ENCODE data around the gene HSPA1L. TPM values are rescaled to one million over a fixed set of nuclear protein-coding genes. Genes with fewer than 3 reads are reported as not detected.
"Not testable (repeated sequence)": the region's sequence is repeated elsewhere in the genome, so short reads cannot be mapped to it uniquely, and the experiment has no call there.

The HSPA1L gene
- total RNA-seq, result 0.46 and 1.1 TPM in 2 replicates

DNA sequence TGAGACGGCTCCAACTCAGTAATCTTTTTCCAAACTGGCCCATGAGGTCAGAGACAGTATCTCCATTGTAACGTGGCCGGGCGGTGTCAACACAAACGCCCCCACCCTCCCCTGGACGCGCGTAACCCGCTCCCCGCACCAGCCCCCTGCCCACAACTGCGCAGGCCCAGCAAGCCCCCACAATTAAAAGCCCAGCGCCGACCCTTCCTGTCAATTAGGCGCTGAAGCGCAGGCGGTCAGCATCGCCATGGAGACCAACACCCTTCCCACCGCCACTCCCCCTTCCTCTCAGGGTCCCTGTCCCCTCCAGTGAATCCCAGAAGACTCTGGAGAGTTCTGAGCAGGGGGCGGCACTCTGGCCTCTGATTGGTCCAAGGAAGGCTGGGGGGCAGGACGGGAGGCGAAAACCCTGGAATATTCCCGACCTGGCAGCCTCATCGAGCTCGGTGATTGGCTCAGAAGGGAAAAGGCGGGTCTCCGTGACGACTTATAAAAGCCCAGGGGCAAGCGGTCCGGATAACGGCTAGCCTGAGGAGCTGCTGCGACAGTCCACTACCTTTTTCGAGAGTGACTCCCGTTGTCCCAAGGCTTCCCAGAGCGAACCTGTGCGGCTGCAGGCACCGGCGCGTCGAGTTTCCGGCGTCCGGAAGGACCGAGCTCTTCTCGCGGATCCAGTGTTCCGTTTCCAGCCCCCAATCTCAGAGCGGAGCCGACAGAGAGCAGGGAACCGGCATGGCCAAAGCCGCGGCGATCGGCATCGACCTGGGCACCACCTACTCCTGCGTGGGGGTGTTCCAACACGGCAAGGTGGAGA lies at the start of gene HSPA1L, which contains the start of gene HSPA1A:
TSS of gene HSPA1L (minus strand) at position 259 of the 814 bp plus-strand sequence. CDS start 3,311 bp downstream, outside the sequence.
TSS of gene HSPA1A (plus strand) at position 519 of the 814 bp plus-strand sequence. CDS start at position 733, 214 bp downstream.
- no peaks in the 10 kb centered on the region for H3K27me3 ChIP-seq (ENCODE audit: control insufficient read depth, insufficient read depth, low read length)
- no peak for DNase-seq (ENCODE audit: low read depth)
- H3K4me3 ChIP-seq (ENCODE audit: low read depth, low read length), result peak within 1 kb of the TSS; percentile 48
- H3K36me3 ChIP-seq (ENCODE audit: control insufficient read depth, insufficient read depth, low read length), result no peaks in the 10 kb centered on the region
- TF ChIP-seq, protein P1, sequence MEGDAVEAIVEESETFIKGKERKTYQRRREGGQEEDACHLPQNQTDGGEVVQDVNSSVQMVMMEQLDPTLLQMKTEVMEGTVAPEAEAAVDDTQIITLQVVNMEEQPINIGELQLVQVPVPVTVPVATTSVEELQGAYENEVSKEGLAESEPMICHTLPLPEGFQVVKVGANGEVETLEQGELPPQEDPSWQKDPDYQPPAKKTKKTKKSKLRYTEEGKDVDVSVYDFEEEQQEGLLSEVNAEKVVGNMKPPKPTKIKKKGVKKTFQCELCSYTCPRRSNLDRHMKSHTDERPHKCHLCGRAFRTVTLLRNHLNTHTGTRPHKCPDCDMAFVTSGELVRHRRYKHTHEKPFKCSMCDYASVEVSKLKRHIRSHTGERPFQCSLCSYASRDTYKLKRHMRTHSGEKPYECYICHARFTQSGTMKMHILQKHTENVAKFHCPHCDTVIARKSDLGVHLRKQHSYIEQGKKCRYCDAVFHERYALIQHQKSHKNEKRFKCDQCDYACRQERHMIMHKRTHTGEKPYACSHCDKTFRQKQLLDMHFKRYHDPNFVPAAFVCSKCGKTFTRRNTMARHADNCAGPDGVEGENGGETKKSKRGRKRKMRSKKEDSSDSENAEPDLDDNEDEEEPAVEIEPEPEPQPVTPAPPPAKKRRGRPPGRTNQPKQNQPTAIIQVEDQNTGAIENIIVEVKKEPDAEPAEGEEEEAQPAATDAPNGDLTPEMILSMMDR (IDR thresholded peaks at IDR 0.05; ENCODE audit: insufficient read depth, low read length, poor library complexity, severe bottlenecking), result no peak

DNA sequence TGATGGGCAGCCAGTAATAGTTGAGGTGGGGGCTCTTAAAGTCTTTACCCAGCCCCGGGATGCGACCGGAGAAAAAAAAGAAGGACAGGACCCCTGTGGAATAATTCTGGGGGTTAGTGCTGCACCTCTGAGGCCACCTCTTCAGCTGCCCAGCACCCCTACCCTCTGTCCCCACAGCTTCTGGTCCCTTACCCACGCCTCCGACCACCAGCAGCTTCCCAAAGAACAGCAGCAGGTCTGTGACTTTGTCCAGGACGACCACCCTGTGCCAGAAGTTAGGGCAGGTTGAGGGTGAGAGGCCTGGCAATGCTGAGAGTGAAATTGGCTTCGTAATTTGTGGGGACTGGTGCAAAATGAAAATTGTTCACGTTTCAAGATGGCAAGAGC lies 49.7 kb upstream of the HSPA1L start:
- Histone ChIP-seq H3K27me3 (ENCODE audit: control insufficient read depth, insufficient read depth, low read length) (no peaks in the 10 kb centered on the region), H3K36me3 (ENCODE audit: control insufficient read depth, insufficient read depth, low read length) (no peaks in the 10 kb centered on the region), H3K4me3 (ENCODE audit: low read depth, low read length) (no peak overlapping the region)
- TF ChIP-seq, protein P1 (IDR thresholded peaks at IDR 0.05; ENCODE audit: insufficient read depth, low read length, poor library complexity, severe bottlenecking), result no peak
- DNase-seq (ENCODE audit: low read depth), result no peak

DNA sequence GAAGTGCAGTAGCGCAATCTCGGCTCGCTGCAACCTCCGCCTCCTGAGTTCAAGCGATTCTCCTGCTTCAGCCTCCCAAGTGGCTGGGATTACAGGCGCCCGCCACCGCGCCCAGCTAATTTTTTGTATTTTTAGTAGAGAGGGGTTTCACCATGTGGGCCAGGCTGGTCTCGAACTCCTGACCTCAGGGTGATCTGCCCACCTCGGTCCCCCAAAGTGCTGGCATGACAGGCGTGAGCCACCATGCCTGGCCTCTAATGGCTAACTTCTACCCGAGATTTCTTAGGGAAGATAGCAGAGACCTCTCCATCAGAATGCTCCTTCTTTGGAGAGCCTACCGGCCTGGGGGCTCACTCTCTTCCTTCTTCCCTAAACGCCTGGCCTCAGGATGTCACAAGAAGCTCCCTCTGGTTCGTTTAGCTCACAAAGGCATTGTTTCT lies 49.1 kb upstream of the HSPA1L start:
- H3K27me3 ChIP-seq (ENCODE audit: control insufficient read depth, insufficient read depth, low read length); DNase-seq (ENCODE audit: low read depth); H3K36me3 ChIP-seq (ENCODE audit: control insufficient read depth, insufficient read depth, low read length): not testable (repeated sequence)
- H3K4me3 ChIP-seq (ENCODE audit: low read depth, low read length), result peak overlapping the region; percentile 72

DNA sequence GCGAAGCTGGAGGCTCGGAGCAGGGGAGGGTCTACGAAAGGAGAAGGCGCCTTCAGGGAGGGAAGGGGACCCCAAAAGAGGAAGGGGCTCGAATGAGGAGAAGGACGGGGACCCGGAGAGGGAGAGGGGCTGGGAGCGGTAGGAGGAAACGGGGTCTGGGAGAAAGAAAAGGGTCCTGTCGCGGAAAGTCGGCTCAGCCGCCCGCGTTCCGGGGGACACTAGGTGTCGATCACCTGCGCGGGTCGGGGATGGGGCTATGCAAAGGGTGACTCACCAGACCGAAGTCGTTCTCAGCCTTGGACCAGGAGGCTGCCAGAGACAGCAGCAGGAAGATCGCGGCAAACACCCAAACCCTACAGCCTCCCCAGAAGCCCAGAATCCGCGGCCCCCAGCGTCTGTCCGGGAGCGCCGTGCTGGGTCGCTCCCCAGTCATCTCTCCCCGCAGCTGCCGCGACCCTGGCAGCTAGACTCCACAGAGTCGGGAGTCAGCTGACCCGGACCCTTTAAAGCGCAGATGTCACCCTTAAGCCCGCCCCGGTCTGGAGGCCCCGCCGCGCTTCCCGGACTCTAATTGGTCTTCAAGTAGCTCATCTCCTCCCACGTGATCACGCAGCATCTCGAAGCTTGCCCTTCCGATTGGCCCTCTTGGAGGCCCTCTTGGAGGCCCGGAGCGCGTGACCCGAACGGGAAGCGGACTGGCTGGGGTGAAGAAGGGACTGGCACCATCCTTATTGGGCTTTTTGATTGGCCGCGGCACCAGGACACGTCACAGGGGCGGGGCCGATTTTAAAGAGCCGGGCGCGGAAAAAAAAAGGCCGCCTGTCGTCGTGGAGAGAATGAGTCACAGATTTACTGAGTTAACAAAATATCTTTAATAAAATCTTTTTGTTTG lies 47.5 kb upstream of the HSPA1L start, which contains the start of gene NEU1:
TSS of gene NEU1 (minus strand) at position 478 of the 892 bp plus-strand sequence. CDS start at position 433, 45 bp downstream.
- H3K27me3 ChIP-seq (ENCODE audit: control insufficient read depth, insufficient read depth, low read length), result no peaks in the 10 kb centered on the region
- peaks cover 1% of the 10 kb centered on the region for H3K36me3 ChIP-seq (ENCODE audit: control insufficient read depth, insufficient read depth, low read length)
- TF ChIP-seq, protein P1 (IDR thresholded peaks at IDR 0.05; ENCODE audit: insufficient read depth, low read length, poor library complexity, severe bottlenecking), result no peak
- peak; percentile 100 for DNase-seq (ENCODE audit: low read depth)
- H3K4me3 ChIP-seq (ENCODE audit: low read depth, low read length), result peak within 1 kb of the TSS; percentile 93

DNA sequence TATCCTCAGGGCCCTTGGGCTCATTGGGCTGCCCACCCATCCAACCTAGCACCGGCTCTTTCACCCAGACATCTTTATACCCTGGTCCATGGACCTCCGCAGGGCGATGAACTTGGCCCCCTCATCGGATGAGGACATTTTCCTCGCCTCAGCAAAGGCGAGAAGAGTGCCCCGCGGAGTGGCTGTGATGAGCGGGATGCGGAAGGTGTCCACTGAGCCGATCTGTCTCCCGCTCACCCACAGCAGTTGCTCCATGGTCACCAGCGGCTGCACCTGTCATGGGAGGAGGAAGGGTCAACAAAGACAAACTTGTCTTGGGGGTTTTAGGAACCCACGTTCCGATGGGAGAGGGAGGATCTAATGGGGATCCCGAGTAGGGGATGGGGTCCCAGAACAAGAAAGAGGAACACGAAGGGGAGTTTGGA lies 46.8 kb upstream of the HSPA1L start:
- TF ChIP-seq, protein P1 (IDR thresholded peaks at IDR 0.05; ENCODE audit: insufficient read depth, low read length, poor library complexity, severe bottlenecking), result no peak
- H3K4me3 ChIP-seq (ENCODE audit: low read depth, low read length), result peak overlapping the region; percentile 93
- H3K27me3 ChIP-seq (ENCODE audit: control insufficient read depth, insufficient read depth, low read length), result no peaks in the 10 kb centered on the region
- DNase-seq (ENCODE audit: low read depth), result no peak
- H3K36me3 ChIP-seq (ENCODE audit: control insufficient read depth, insufficient read depth, low read length), result peaks cover 1% of the 10 kb centered on the region

DNA sequence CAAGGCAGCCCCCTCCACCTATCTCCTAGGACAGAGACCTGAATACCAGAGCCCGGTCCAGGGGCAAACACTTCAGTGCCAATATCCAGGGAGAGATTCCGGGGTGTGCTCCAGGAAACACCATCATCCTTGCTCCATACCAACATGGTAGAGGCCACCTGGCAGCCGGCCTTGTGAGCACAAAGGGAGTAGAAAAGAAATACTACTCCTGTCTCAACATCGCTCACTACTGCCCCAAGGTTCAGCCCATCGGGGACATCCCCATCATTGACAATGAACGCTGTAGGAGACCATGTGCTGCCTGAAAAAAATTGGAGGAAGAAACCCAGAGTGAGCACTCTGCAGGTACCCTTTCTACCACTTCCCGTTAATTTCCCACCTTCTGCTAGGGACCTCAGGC lies 46.1 kb upstream of the HSPA1L start:
- Histone ChIP-seq H3K4me3 (ENCODE audit: low read depth, low read length) (no peak overlapping the region), H3K36me3 (ENCODE audit: control insufficient read depth, insufficient read depth, low read length) (peaks cover 1% of the 10 kb centered on the region), H3K27me3 (ENCODE audit: control insufficient read depth, insufficient read depth, low read length) (no peaks in the 10 kb centered on the region)
- no peak for DNase-seq (ENCODE audit: low read depth)
- TF ChIP-seq, protein P1 (IDR thresholded peaks at IDR 0.05; ENCODE audit: insufficient read depth, low read length, poor library complexity, severe bottlenecking), result no peak
